OCI-LY3 (cell line): ENCODE data around the gene CAPN14.

Source experiments
- H2AFZ ChIP-seq: fragments of 200-600, 300-600 bp; shearing (Covaris generic); 2 replicates; pipeline ENCODE4 v1.6.0; 2014; ENCODE audit warnings: antibody characterized with exemption, low read depth, low read length
- H3K27ac ChIP-seq: fragments of 200-600, 300-600 bp; sonication (generic); 2 replicates; pipeline ENCODE4 v1.5.1; 2014; ENCODE audit warnings: mild to moderate bottlenecking, low read length, moderate library complexity, mixed read lengths
- H3K27me3 ChIP-seq: fragments of 200-600, 300-600 bp; sonication (generic); 2 replicates; pipeline ENCODE4 v1.6.1; 2014; ENCODE audit warnings: low read depth, low read length, mixed read lengths
- H3K36me3 ChIP-seq: fragments of 200-600, 300-600 bp; sonication (generic); replicated peaks from 2 replicates; pipeline ENCODE3; 2014; ENCODE audit warnings: low read depth, low read length, mixed read lengths
- H3K4me1 ChIP-seq: fragments of 300-600, 200-600 bp; sonication (generic); 2 replicates; pipeline ENCODE4 v1.6.1; 2014; ENCODE audit warnings: low read length, mixed read lengths
- H3K4me2 ChIP-seq: fragments of 200-600, 300-600 bp; sonication (generic); 2 replicates; pipeline ENCODE4 v1.6.1; 2014; ENCODE audit warnings: low read length, mixed read lengths
- H3K4me3 ChIP-seq: fragments of 300-600, 200-600 bp; sonication (generic); 2 replicates; pipeline ENCODE4 v1.5.1; 2014; ENCODE audit warnings: antibody characterized with exemption, mild to moderate bottlenecking, low read length, moderate library complexity
- H3K79me2 ChIP-seq: fragments of 300-600, 200-600 bp; shearing (Covaris generic); 2 replicates; pipeline ENCODE4 v1.6.1; 2014; ENCODE audit warnings: mild to moderate bottlenecking, low read length, mixed read lengths
- H3K9ac ChIP-seq: fragments of 300-600, 200-600 bp; shearing (Covaris generic); 2 replicates; pipeline ENCODE4 v1.6.0; 2014; ENCODE audit warnings: mild to moderate bottlenecking, low read length, moderate library complexity
- H3K9me3 ChIP-seq: fragments of 200-600, 300-600 bp; shearing (Covaris generic); 2 replicates; pipeline ENCODE4 v1.6.1; 2014; ENCODE audit warnings: low read length, mixed read lengths; ENCODE audit not compliant: insufficient read depth
- H4K20me1 ChIP-seq: fragments of 200-600, 300-600 bp; sonication (generic); 2 replicates; pipeline ENCODE4 v1.6.1; 2016; ENCODE audit warnings: low read length, mixed read lengths; ENCODE audit not compliant: insufficient read depth
- CTCF ChIP-seq: fragments of 200-600, 300-600 bp; sonication (generic); IDR thresholded peaks from 2 replicates; pipeline ENCODE4 v1.5.1; 2014; ENCODE audit warnings: antibody characterized with exemption, low read length, low read depth
- EZH2phosphoT487 ChIP-seq: fragments of 200-600 bp; shearing (Covaris generic); IDR thresholded peaks from 2 replicates; pipeline ENCODE4 v1.6.1; 2018; ENCODE audit warnings: antibody characterized with exemption, mixed run types, low read depth

Gene CAPN14

GRCh38 chr2:31131871-31132270 lies 85.4 kb downstream of the CAPN14 start:
- TF ChIP-seq EZH2phosphoT487 (no peak), CTCF (no peak)
- Histone ChIP-seq H2AFZ (no peak overlapping the region), H3K4me2 (no peak overlapping the region), H3K9ac (no peak overlapping the region), H3K27ac (no peak overlapping the region), H3K4me3 (no peak overlapping the region), H3K27me3 (no peaks in the 10 kb centered on the region), H3K79me2 (peaks cover 100% of the 10 kb centered on the region), H4K20me1 (peaks cover 99% of the 10 kb centered on the region), H3K9me3 (no peaks in the 10 kb centered on the region), H3K36me3 (peaks cover 23% of the 10 kb centered on the region), H3K4me1 (peaks cover 42% of the 10 kb centered on the region)

GRCh38 chr2:31129375-31130171 lies 87.7 kb downstream of the CAPN14 start:
- peaks cover 100% of the 10 kb centered on the region for H3K79me2 ChIP-seq
- TF ChIP-seq EZH2phosphoT487: no peak
- TF ChIP-seq CTCF: no peak
- H3K4me2 ChIP-seq: no peak overlapping the region
- H3K27ac ChIP-seq: no peak overlapping the region
- H2AFZ ChIP-seq: no peak overlapping the region
- H3K36me3 ChIP-seq: peaks cover 15% of the 10 kb centered on the region
- H4K20me1 ChIP-seq: peaks cover 100% of the 10 kb centered on the region
- no peaks in the 10 kb centered on the region for H3K27me3 ChIP-seq
- no peak overlapping the region for H3K9ac ChIP-seq
- H3K4me3 ChIP-seq: no peak overlapping the region
- peaks cover 29% of the 10 kb centered on the region for H3K4me1 ChIP-seq
- no peaks in the 10 kb centered on the region for H3K9me3 ChIP-seq

GRCh38 chr2:31127931-31128330 lies 89.4 kb downstream of the CAPN14 start:
- TF ChIP-seq CTCF (no peak), EZH2phosphoT487 (no peak)
- H4K20me1 ChIP-seq: peaks cover 99% of the 10 kb centered on the region
- no peak overlapping the region for H3K4me2 ChIP-seq
- no peak overlapping the region for H2AFZ ChIP-seq
- peaks cover 99% of the 10 kb centered on the region for H3K79me2 ChIP-seq
- no peak overlapping the region for H3K4me3 ChIP-seq
- no peak overlapping the region for H3K27ac ChIP-seq
- H3K9ac ChIP-seq: no peak overlapping the region
- H3K9me3 ChIP-seq: no peaks in the 10 kb centered on the region
- H3K36me3 ChIP-seq: peaks cover 24% of the 10 kb centered on the region
- H3K4me1 ChIP-seq: peaks cover 19% of the 10 kb centered on the region
- no peaks in the 10 kb centered on the region for H3K27me3 ChIP-seq

- H4K20me1 ChIP-seq: peaks cover 94% of the 10 kb centered on the region
- no peak overlapping the region for H3K9ac ChIP-seq
- peaks cover 95% of the 10 kb centered on the region for H3K79me2 ChIP-seq
- no peaks in the 10 kb centered on the region for H3K9me3 ChIP-seq
- no peak overlapping the region for H2AFZ ChIP-seq
- no peak overlapping the region for H3K4me2 ChIP-seq
- peaks cover 8% of the 10 kb centered on the region for H3K4me1 ChIP-seq
- H3K4me3 ChIP-seq: no peak overlapping the region
- TF ChIP-seq CTCF (no peak), EZH2phosphoT487 (no peak)
- H3K36me3 ChIP-seq: peaks cover 36% of the 10 kb centered on the region
- no peaks in the 10 kb centered on the region for H3K27me3 ChIP-seq
- H3K27ac ChIP-seq: no peak overlapping the region
These were observed 91.2 kb downstream of the CAPN14 start for GRCh38 chr2:31125918-31126695.
